Psoas muscle (tissue), 8 donors: ENCODE results near the gene FFAR3. TPM values are rescaled to one million over a fixed set of nuclear protein-coding genes. Genes with fewer than 3 reads are reported as not detected.

Experiments used
- ATAC-seq, 4 donors: fragments of 200-7000 bp; cut with Tn5 transposase; one replicate each; pipeline ENCODE4 v1.9.1; 2020; ENCODE audit warnings: moderate library complexity in 3 of 4, mild to moderate bottlenecking in 2 of 4
- DNase-seq, 2 donors: peaks; one replicate each; pipeline ENCODE4 v3.0.0-alpha.2; 2020
- H3K27ac ChIP-seq: fragments of 200-600 bp; one replicate; pipeline ENCODE4 v1.8.0; 2022
- H3K27me3 ChIP-seq, 3 donors: fragments of 200-600 bp in 1 of 3; one replicate each; pipeline versions ENCODE4 v1.6.1 to v1.8.0; 2013 to 2022; ENCODE audit warnings: low read length in 2 of 3, mild to moderate bottlenecking in 2 of 3, moderate library complexity in 1 of 3; ENCODE audit not compliant: insufficient read depth in 3 of 3
- H3K36me3 ChIP-seq, 2 donors: fragments of 200-600 bp in 1 of 2; one replicate each; pipeline versions ENCODE4 v1.6.1 to v1.8.0; 2013 to 2022; ENCODE audit warnings: low read depth in 1 of 2, mild to moderate bottlenecking in 1 of 2, moderate library complexity in 1 of 2; ENCODE audit not compliant: insufficient read depth in 1 of 2
- H3K4me1 ChIP-seq: fragments of 200-600 bp; one replicate; pipeline ENCODE4 v1.8.0; 2022
- H3K4me3 ChIP-seq: fragments of 200-600 bp; one replicate; pipeline ENCODE4 v1.8.0; 2022; ENCODE audit warnings: mild to moderate bottlenecking
- H3K9me3 ChIP-seq: fragments of 200-600 bp; one replicate; pipeline ENCODE4 v1.8.0; 2022
- CTCF ChIP-seq: fragments of 200-600 bp; IDR thresholded peaks from one replicate; pipeline ENCODE4 v1.8.0; 2022; ENCODE audit warnings: antibody characterized with exemption
- WGBS, 3 donors: extraction: QIAGEN DNeasy Blood & Tissue Kit; methylation state at CpG; one replicate each; pipeline versions ENCODE4 v1.1.6 to v1.1.7; 2013; 5-methylcytosine and 5-hydroxymethylcytosine counted together
- intact Hi-C, 2 donors: fragments of 100-400 bp; cut with DNase I; formaldehyde crosslinking; loops; one replicate each; pipeline versions ENCODE4 v1.11.0 to v1.14.2; 2022
- polyA plus RNA-seq, 3 donors: library from polyadenylated mRNA; stranded (reverse); fragments of 200-250 nt; gene quantifications; one replicate each; pipeline ENCODE4 v1.2.3, GENCODE V29; 2013
- total RNA-seq, 4 donors: library from RNA; stranded (reverse); fragmentation: NEBNext Ultra II Directional in 2 of 4; extraction: Animal tissue kit (Norgen Biotek cat#: 25700) in 2 of 4; gene quantifications; one replicate each; pipeline versions ENCODE4 v1.2.1 to v1.2.4, GENCODE V29; 2021 to 2023
- donor health status: healthy with polysubstance abuse.
- donor health status: DM: no; HTN: no; CAD: no; lungs with moderate emphysema.
- donor health status: Bipolar disorder and iron deficiency.
- donor health status: healthy.
- donor health status: DM: yes; HTN: yes; CAD: no.
- donor health status: DM: no; HTN: no; CAD: no.
- donor health status: DM: no; HTN: no; CAD: no.
- donor health status: DM: yes; HTN: yes; CAD: no.

FFAR3 gene
- total and polyA plus RNA-seq, 7 donors: 0.04 to 0.22 (median 0.17) TPM; not detected in 4

GRCh38 chr19:35331551-35332214 is 26.6 kb upstream of the FFAR3 start:
- H3K27me3 ChIP-seq: peaks cover 0 to 43% (median 5%) of the 10 kb centered on the region in 3 donors
- H3K4me3 ChIP-seq: no peak overlapping the region
- TF ChIP-seq CTCF: no peak
- no peak overlapping the region for H3K27ac ChIP-seq
- H3K36me3 ChIP-seq: no peaks in the 10 kb centered on the region
- no peaks in the 10 kb centered on the region for H3K4me1 ChIP-seq
- WGBS, 3 donors: 72 to 73% (median 73%) methylated on average over 14 of the region's 14 CpGs
- no peak for ATAC-seq
- intact Hi-C loops: no loop called here
- no peaks in the 10 kb centered on the region for H3K9me3 ChIP-seq
- no peak for DNase-seq

- peaks cover 0 to 40% (median 5%) of the 10 kb centered on the region in 3 donors for H3K27me3 ChIP-seq
- ATAC-seq (no peak), DNase-seq (no peak)
- TF ChIP-seq CTCF: no peak
- H3K4me3 ChIP-seq: no peak overlapping the region
- intact Hi-C loops: no loop called here
- no peaks in the 10 kb centered on the region for H3K36me3 ChIP-seq
- H3K4me1 ChIP-seq: no peaks in the 10 kb centered on the region
- no peak overlapping the region for H3K27ac ChIP-seq
- H3K9me3 ChIP-seq: no peaks in the 10 kb centered on the region
- WGBS, 3 donors: 55 to 60% (median 56%) methylated on average over 12 of the region's 12 CpGs
These were observed 25.4 kb upstream of the FFAR3 start for GRCh38 chr19:35332817-35333216.

GRCh38 chr19:35334144-35334753 is 24.0 kb upstream of the FFAR3 start:
- no peak for ATAC-seq
- DNase-seq: no peak
- H3K4me3 ChIP-seq: no peak overlapping the region
- H3K27me3 ChIP-seq: peaks cover 0 to 33% (median 7%) of the 10 kb centered on the region in 3 donors
- H3K36me3 ChIP-seq: no peaks in the 10 kb centered on the region
- no peaks in the 10 kb centered on the region for H3K4me1 ChIP-seq
- 67 to 78% (median 77%) methylated on average over 10 of the region's 10 CpGs for WGBS, 3 donors
- no peak overlapping the region for H3K27ac ChIP-seq
- intact Hi-C loops: no loop called here
- H3K9me3 ChIP-seq: no peaks in the 10 kb centered on the region
- TF ChIP-seq CTCF: no peak

GRCh38 chr19:35336166-35336955 is 21.9 kb upstream of the FFAR3 start:
- TF ChIP-seq CTCF: no peak
- 74 to 75% (median 75%) methylated on average over 21 of the region's 21 CpGs for WGBS, 3 donors
- ATAC-seq (no peak), DNase-seq (no peak)
- no peaks in the 10 kb centered on the region for H3K36me3 ChIP-seq
- intact Hi-C loops: no loop called here
- H3K27ac ChIP-seq: no peak overlapping the region
- H3K27me3 ChIP-seq: peaks cover 0 to 15% (median 7%) of the 10 kb centered on the region in 3 donors
- no peaks in the 10 kb centered on the region for H3K9me3 ChIP-seq
- H3K4me3 ChIP-seq: no peak overlapping the region
- no peaks in the 10 kb centered on the region for H3K4me1 ChIP-seq
